Stomach (tissue), 4 donors: ENCODE data around the gene GSTA4.

Source experiments
- EP300 ChIP-seq: sonication (generic); formaldehyde crosslinking; IDR thresholded peaks from one replicate; pipeline ENCODE4 v1.6.1; 2017; ENCODE audit warnings: antibody characterized with exemption
- TF ChIP-seq, protein P1 (sequence below), 7 experiments: fragments of 450-650 bp in 4 of 7; fragments of 200-600 bp in 3 of 7; sonication (generic) in 3 of 7; IDR thresholded peaks; one replicate each; pipeline ENCODE4 v1.5.1; 2016 to 2019; ENCODE audit warnings: antibody characterized with exemption in 7 of 7, control low read depth in 2 of 7, mild to moderate bottlenecking in 1 of 7

DNA sequence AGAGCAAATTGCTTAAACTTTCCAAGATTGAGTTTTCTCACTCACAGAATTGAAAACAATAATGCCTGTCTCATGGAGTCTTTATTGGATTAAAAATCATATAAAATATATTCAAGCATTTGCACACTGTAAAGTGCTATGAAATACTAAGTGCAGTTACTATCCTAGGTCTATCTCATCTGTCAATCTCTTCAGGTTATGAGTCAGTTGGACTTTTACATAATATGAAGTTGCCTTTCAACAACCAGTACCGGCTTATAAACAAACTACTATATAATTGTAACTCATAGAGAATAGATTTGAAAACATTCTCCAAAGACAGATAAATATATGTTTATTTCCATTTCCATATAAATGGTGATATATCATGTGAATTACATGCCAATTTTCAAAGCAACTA lies 20.4 kb upstream of the GSTA4 start:
- TF ChIP-seq EP300, result no peak
- TF ChIP-seq, protein P1, sequence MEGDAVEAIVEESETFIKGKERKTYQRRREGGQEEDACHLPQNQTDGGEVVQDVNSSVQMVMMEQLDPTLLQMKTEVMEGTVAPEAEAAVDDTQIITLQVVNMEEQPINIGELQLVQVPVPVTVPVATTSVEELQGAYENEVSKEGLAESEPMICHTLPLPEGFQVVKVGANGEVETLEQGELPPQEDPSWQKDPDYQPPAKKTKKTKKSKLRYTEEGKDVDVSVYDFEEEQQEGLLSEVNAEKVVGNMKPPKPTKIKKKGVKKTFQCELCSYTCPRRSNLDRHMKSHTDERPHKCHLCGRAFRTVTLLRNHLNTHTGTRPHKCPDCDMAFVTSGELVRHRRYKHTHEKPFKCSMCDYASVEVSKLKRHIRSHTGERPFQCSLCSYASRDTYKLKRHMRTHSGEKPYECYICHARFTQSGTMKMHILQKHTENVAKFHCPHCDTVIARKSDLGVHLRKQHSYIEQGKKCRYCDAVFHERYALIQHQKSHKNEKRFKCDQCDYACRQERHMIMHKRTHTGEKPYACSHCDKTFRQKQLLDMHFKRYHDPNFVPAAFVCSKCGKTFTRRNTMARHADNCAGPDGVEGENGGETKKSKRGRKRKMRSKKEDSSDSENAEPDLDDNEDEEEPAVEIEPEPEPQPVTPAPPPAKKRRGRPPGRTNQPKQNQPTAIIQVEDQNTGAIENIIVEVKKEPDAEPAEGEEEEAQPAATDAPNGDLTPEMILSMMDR (IDR thresholded peaks at IDR 0.05), result no peak
